GM10266 (cell line): ENCODE data around the gene CHMP4B.

Source experiments
- DNase-seq: peaks from one replicate; pipeline ENCODE4 v3.0.0; 2012; ENCODE audit errors: extremely low spot score
- CTCF ChIP-seq: IDR thresholded peaks from 2 replicates; pipeline ENCODE4 v1.5.1; 2012; ENCODE audit warnings: mild to moderate bottlenecking, low read depth; ENCODE audit not compliant: control insufficient read depth, insufficient read depth; ENCODE audit errors: missing control alignments

Gene CHMP4B

GRCh38 chr20:33881989-33882388 lies 70.8 kb downstream of the CHMP4B start:
- no peak for DNase-seq
- TF ChIP-seq CTCF = no peak

- TF ChIP-seq CTCF = no peak
- DNase-seq = no peak
These were observed 71.3 kb downstream of the CHMP4B start for GRCh38 chr20:33882481-33882880.

- peak; percentile 76 for DNase-seq
- TF ChIP-seq CTCF = peak; percentile 32
These were observed 72.0 kb downstream of the CHMP4B start for GRCh38 chr20:33883164-33883563.

GRCh38 chr20:33884633-33885032 lies 73.5 kb downstream of the CHMP4B start:
- DNase-seq = no peak
- no peak for TF ChIP-seq CTCF

GRCh38 chr20:33889312-33889711 lies 78.2 kb downstream of the CHMP4B start:
- DNase-seq = no peak

GRCh38 chr20:33890557-33890956 lies 79.4 kb downstream of the CHMP4B start:
- DNase-seq = no peak
- no peak for TF ChIP-seq CTCF

More at GRCh38 chr20:33889312-33889711, 78.2 kb downstream of the CHMP4B start:
- TF ChIP-seq CTCF = no peak

- no peak for TF ChIP-seq CTCF
- no peak for DNase-seq
These were observed 82.2 kb downstream of the CHMP4B start for GRCh38 chr20:33893314-33893713.
